Upper lobe of left lung (tissue), 4 donors: ENCODE results near the gene TMEM236.

Experiments used
- CTCF ChIP-seq, 6 experiments: fragments of 450-650 bp in 4 of 6; fragments of 200-600 bp in 2 of 6; sonication (generic) in 2 of 6; IDR thresholded peaks; one replicate each; pipeline ENCODE4 v1.5.1; 2016 to 2019; ENCODE audit warnings: antibody characterized with exemption in 6 of 6
- EP300 ChIP-seq, 4 donors: sonication (generic); formaldehyde crosslinking; IDR thresholded peaks; one replicate each; pipeline ENCODE4 v1.5.1; 2017; ENCODE audit warnings: antibody characterized with exemption in 4 of 4, control low read depth in 2 of 4
- POLR2A ChIP-seq, 4 donors: fragments of 450-650 bp; IDR thresholded peaks; one replicate each; pipeline ENCODE4 v1.5.1; 2016 to 2017; ENCODE audit warnings: antibody characterized with exemption in 4 of 4, mild to moderate bottlenecking in 2 of 4
- POLR2AphosphoS5 ChIP-seq, 2 donors: sonication (generic); formaldehyde crosslinking; IDR thresholded peaks; one replicate each; pipeline ENCODE4 v1.5.1; 2017; ENCODE audit warnings: antibody characterized with exemption in 2 of 2

GRCh38 chr10:17831341-17831740 lies 79.3 kb downstream of the TMEM236 start:
- TF ChIP-seq POLR2A (IDR thresholded peaks at IDR 0.05): no peak
- TF ChIP-seq CTCF (IDR thresholded peaks at IDR 0.05): no peak
- TF ChIP-seq POLR2AphosphoS5 (IDR thresholded peaks at IDR 0.05): no peak
- TF ChIP-seq EP300 (IDR thresholded peaks at IDR 0.05): no peak
